HL-60 (cell line): ENCODE data around the gene SNX18.

Experiments
- DNase-seq, 2 experiments: peaks; one replicate each; pipeline ENCODE4 v3.0.0-alpha.2; 2010 to 2020; ENCODE audit warnings: low read depth in 1 of 2, low spot score in 1 of 2
- H3K27ac ChIP-seq: fragments of 250-450 bp; sonication (Bioruptor Pico); replicated peaks from 2 replicates; pipeline ENCODE4 v1.5.1; 2020; ENCODE audit warnings: mild to moderate bottlenecking, moderate library complexity
- H3K27me3 ChIP-seq: fragments of 250-450 bp; sonication (Bioruptor Pico); 2 replicates; pipeline ENCODE4 v1.5.1; 2021; ENCODE audit warnings: mild to moderate bottlenecking, moderate library complexity; ENCODE audit not compliant: insufficient read depth, poor library complexity, severe bottlenecking
- H3K4me3 ChIP-seq: replicated peaks from 2 replicates; pipeline ENCODE4 v1.5.1; 2011; ENCODE audit warnings: mild to moderate bottlenecking, control low read depth, low read length; ENCODE audit not compliant: insufficient read depth
- GABPA ChIP-seq: IDR thresholded peaks from 2 replicates; pipeline ENCODE4 v1.6.1; 2012; ENCODE audit warnings: low read depth
- POLR2AphosphoS5 ChIP-seq: IDR thresholded peaks from 2 replicates; pipeline ENCODE4 v1.6.1; 2012; ENCODE audit warnings: low read depth
- SPI1 ChIP-seq: IDR thresholded peaks from 2 replicates; pipeline ENCODE4 v1.6.1; 2012; ENCODE audit warnings: low read depth, mild to moderate bottlenecking, borderline replicate concordance
- TF ChIP-seq, protein P1 (sequence below): IDR thresholded peaks from 2 replicates; pipeline ENCODE4 v1.6.1; 2012; ENCODE audit warnings: low read depth; ENCODE audit not compliant: insufficient replicate concordance
- TF ChIP-seq, protein P2 (sequence below): IDR thresholded peaks from one replicate; pipeline ENCODE4 v1.5.1; 2011; ENCODE audit warnings: low read length, control low read depth, inconsistent platforms; ENCODE audit not compliant: insufficient read depth

The SNX18 gene

DNA sequence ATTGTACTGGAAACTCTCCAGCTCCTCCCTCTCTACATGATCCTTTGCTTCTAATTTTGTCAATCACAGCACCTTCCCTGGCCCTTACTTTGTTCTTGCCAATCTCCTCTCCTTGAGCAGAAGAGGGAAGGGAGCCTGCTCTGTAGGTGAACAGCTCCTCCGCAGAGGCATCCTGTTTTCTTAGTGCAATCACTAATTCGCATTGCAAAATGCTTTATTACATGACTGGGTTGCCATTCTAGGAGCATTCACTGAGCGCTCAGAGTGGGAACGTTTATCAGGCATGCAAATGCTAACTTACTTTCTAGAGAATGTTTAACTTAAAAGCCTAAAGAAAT is 416 bp upstream of the SNX18 start:
- TF ChIP-seq SPI1 (no peak), POLR2AphosphoS5 (no peak)
- Histone ChIP-seq H3K4me3 (no peak overlapping the region), H3K27me3 (no peaks in the 10 kb centered on the region), H3K27ac (no peak overlapping the region)
- DNase-seq = no peak

DNA sequence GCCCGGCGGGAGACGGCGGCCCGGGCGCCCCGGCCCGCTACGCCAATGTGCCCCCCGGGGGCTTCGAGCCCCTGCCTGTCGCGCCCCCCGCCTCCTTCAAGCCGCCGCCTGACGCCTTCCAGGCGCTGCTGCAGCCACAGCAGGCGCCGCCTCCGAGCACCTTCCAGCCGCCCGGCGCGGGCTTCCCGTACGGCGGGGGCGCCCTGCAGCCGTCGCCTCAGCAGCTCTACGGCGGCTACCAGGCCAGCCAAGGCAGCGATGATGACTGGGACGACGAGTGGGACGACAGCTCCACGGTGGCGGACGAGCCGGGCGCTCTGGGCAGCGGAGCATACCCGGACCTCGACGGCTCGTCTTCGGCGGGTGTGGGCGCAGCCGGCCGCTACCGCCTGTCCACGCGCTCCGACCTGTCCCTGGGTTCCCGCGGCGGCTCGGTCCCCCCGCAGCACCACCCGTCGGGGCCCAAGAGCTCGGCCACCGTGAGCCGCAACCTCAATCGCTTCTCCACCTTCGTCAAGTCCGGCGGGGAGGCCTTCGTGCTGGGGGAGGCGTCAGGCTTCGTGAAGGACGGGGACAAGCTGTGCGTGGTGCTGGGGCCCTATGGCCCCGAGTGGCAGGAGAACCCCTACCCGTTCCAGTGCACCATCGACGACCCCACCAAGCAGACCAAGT is 723 bp downstream of the SNX18 start:
- DNase-seq = peak in 1 of 2 experiments; percentile 31
- Histone ChIP-seq H3K4me3 (peak overlapping the region; percentile 61), H3K27me3 (no peaks in the 10 kb centered on the region), H3K27ac (peak overlapping the region; percentile 70)
- TF ChIP-seq POLR2AphosphoS5 (no peak), GABPA (no peak), SPI1 (no peak)
- TF ChIP-seq, protein P1, sequence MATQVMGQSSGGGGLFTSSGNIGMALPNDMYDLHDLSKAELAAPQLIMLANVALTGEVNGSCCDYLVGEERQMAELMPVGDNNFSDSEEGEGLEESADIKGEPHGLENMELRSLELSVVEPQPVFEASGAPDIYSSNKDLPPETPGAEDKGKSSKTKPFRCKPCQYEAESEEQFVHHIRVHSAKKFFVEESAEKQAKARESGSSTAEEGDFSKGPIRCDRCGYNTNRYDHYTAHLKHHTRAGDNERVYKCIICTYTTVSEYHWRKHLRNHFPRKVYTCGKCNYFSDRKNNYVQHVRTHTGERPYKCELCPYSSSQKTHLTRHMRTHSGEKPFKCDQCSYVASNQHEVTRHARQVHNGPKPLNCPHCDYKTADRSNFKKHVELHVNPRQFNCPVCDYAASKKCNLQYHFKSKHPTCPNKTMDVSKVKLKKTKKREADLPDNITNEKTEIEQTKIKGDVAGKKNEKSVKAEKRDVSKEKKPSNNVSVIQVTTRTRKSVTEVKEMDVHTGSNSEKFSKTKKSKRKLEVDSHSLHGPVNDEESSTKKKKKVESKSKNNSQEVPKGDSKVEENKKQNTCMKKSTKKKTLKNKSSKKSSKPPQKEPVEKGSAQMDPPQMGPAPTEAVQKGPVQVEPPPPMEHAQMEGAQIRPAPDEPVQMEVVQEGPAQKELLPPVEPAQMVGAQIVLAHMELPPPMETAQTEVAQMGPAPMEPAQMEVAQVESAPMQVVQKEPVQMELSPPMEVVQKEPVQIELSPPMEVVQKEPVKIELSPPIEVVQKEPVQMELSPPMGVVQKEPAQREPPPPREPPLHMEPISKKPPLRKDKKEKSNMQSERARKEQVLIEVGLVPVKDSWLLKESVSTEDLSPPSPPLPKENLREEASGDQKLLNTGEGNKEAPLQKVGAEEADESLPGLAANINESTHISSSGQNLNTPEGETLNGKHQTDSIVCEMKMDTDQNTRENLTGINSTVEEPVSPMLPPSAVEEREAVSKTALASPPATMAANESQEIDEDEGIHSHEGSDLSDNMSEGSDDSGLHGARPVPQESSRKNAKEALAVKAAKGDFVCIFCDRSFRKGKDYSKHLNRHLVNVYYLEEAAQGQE = no peak
- TF ChIP-seq, protein P2, sequence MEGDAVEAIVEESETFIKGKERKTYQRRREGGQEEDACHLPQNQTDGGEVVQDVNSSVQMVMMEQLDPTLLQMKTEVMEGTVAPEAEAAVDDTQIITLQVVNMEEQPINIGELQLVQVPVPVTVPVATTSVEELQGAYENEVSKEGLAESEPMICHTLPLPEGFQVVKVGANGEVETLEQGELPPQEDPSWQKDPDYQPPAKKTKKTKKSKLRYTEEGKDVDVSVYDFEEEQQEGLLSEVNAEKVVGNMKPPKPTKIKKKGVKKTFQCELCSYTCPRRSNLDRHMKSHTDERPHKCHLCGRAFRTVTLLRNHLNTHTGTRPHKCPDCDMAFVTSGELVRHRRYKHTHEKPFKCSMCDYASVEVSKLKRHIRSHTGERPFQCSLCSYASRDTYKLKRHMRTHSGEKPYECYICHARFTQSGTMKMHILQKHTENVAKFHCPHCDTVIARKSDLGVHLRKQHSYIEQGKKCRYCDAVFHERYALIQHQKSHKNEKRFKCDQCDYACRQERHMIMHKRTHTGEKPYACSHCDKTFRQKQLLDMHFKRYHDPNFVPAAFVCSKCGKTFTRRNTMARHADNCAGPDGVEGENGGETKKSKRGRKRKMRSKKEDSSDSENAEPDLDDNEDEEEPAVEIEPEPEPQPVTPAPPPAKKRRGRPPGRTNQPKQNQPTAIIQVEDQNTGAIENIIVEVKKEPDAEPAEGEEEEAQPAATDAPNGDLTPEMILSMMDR = no peak

DNA sequence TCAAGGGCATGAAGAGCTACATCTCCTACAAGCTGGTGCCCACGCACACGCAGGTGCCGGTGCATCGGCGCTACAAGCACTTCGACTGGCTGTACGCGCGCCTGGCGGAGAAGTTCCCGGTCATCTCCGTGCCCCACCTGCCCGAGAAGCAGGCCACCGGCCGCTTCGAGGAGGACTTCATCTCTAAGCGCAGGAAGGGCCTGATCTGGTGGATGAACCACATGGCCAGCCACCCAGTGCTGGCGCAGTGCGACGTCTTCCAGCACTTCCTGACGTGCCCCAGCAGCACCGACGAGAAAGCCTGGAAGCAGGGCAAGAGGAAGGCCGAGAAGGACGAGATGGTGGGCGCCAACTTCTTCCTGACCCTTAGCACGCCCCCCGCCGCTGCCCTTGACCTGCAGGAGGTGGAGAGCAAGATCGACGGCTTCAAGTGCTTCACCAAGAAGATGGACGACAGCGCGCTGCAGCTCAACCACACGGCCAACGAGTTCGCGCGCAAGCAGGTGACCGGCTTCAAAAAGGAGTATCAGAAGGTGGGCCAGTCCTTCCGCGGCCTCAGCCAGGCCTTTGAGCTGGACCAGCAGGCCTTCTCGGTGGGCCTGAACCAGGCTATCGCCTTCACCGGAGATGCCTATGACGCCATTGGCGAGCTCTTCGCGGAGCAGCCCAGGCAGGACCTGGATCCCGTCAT is 1.4 kb downstream of the SNX18 start:
- Histone ChIP-seq H3K27ac (peak overlapping the region; percentile 70), H3K27me3 (no peaks in the 10 kb centered on the region), H3K4me3 (peak overlapping the region; percentile 61)
- no peak for DNase-seq
- TF ChIP-seq POLR2AphosphoS5 = no peak
- TF ChIP-seq, protein P1 = no peak
- no peak for TF ChIP-seq SPI1
- TF ChIP-seq, protein P2 = no peak
- no peak for TF ChIP-seq GABPA

DNA sequence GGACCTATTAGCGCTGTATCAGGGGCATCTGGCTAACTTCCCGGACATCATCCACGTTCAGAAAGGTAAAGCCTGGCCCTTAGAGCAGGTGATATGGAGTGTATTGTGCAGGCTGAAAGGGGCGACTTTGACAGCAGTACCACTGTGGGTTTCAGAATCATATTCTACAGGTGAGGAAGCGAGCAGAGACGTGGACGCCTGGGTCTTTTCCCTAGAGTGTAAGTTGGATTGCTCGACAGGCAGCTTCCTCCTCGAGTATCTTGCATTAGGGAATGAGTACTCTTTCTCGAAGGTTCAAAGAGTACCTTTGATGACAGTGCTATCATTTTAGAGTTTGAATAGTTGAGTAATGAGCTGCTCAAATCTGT is 1.9 kb downstream of the SNX18 start:
- H3K4me3 ChIP-seq = peak overlapping the region; percentile 61

More for the DNA sequence above, 1.9 kb downstream of the SNX18 start:
- DNase-seq = no peak
- no peak for TF ChIP-seq GABPA
- TF ChIP-seq, protein P1 = no peak
- no peak for TF ChIP-seq SPI1
- TF ChIP-seq, protein P2 = no peak
- TF ChIP-seq POLR2AphosphoS5 = no peak
- peak overlapping the region; percentile 49 for H3K27ac ChIP-seq
- no peaks in the 10 kb centered on the region for H3K27me3 ChIP-seq
